Muscle of leg (tissue), 11 donors: ENCODE results near the gene ZCCHC3. TPM values are rescaled to one million over a fixed set of nuclear protein-coding genes. Genes with fewer than 3 reads are reported as not detected.

Source experiments
- DNase-seq: peaks from one replicate; pipeline ENCODE4 v3.0.0; 2013
- H3K27ac ChIP-seq: one replicate; pipeline ENCODE4 v1.5.1; 2013; ENCODE audit warnings: mild to moderate bottlenecking, low read length, control low read depth
- H3K27me3 ChIP-seq: one replicate; pipeline ENCODE4 v1.6.1; 2013; ENCODE audit warnings: low read length; ENCODE audit not compliant: control insufficient read depth, insufficient read depth
- H3K36me3 ChIP-seq: one replicate; pipeline ENCODE4 v1.6.1; 2013; ENCODE audit warnings: low read length; ENCODE audit not compliant: control insufficient read depth, insufficient read depth
- H3K4me1 ChIP-seq: one replicate; pipeline ENCODE4 v1.6.1; 2013; ENCODE audit warnings: low read length; ENCODE audit not compliant: control insufficient read depth, insufficient read depth
- H3K4me3 ChIP-seq: one replicate; pipeline ENCODE4 v1.5.1; 2013; ENCODE audit warnings: low read length, control low read depth
- H3K9me3 ChIP-seq: replicated peaks from 2 replicates; pipeline ENCODE4 v1.6.1; 2013; ENCODE audit warnings: low read depth, low read length; ENCODE audit not compliant: control insufficient read depth
- WGBS: methylation state at CpG from one replicate; pipeline ENCODE4 v1.1.5; 2013; ENCODE audit warnings: missing lambda C conversion rate; ENCODE audit not compliant: insufficient coverage; 5-methylcytosine and 5-hydroxymethylcytosine counted together
- polyA plus RNA-seq, 8 donors: library from polyadenylated mRNA; unstranded; fragments of 120-200 nt; gene quantifications; one replicate each; pipeline versions ENCODE4 v1.2.1 to v1.2.3, GENCODE V29; 2013; ENCODE audit warnings: inconsistent platforms in 1 of 8, low replicate concordance in 1 of 8; ENCODE audit not compliant: insufficient read length in 8 of 8, insufficient read depth in 1 of 8
- total RNA-seq: library from RNA; stranded (reverse); fragments of 120-200 nt; gene quantifications from one replicate; pipeline ENCODE4 v1.2.4, GENCODE V29; 2013

Gene ZCCHC3
- total and polyA plus RNA-seq, 9 donors = 22.4 to 41.4 (median 36.0) TPM

DNA sequence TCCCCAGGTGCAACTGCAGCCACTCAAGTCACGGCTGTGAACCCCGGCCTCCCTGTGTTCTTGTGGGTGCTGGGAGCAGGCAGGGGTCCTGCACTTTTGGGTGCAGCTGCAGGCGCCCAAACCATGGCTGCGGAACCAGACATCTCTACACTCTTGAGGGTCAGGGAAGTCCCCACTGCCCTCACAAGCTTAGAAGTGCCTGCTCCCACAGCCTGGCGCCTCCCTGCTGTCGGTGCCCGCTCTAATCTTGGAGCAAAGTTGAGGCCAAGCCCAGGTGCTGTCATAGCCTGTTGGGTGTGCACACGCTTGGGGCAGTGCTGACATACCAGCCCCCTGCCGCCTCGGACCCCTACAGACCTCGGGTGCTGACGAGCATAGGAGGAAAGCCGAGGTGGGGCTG, 33.7 kb upstream of the ZCCHC3 start:
- H3K36me3 ChIP-seq = no peaks in the 10 kb centered on the region
- no peak overlapping the region for H3K27ac ChIP-seq
- peaks cover 4% of the 10 kb centered on the region for H3K4me1 ChIP-seq
- no peak overlapping the region for H3K4me3 ChIP-seq
- H3K9me3 ChIP-seq = no peaks in the 10 kb centered on the region
- H3K27me3 ChIP-seq = peaks cover 11% of the 10 kb centered on the region
- WGBS = 85% methylated on average over 6 of the region's 13 CpGs
- no peak for DNase-seq

DNA sequence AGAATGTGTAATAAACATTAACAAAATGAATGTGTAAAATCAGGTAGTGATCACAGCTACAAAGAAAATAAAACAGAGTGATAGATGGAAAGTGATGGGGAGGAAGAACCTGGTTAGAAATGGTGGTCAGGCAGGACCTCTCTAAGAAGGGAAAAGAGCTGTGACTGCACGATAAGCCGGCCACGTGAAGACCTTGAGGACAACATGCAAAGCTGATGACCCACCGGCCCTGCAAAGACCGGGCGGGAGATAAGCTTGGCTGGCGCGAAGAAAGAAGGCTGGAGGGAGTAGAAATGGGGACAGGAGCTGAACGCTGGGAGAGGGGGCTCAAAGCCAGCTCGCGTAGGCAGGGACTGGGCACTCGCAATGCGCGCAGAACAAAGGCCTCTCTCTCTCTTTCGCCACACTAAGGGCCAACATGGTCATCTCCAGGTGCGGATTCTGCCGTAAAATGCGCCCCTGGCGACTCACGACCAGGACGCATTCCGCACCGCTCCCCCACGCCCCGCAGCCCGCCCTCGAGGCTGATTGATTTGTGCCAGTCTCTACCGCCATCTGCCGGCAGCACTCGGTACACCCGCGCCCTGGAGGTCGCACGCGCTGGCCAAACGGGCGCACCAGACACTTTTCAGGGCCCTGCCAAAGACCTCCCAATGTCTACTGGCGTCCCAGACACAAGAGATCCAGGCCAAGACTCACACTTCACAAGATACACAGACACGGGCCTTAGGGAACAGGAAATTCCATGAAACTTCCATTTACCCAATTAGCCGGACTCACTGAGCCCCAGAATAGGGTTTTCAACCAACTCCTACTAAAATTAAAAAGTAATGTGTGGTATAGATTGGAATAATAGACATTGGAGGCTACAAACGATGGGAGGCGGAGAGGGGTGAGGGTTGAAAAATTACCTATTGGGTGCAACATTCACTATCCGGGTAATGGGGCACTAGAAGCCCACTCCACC, 30.5 kb upstream of the ZCCHC3 start:
- peaks cover 11% of the 10 kb centered on the region for H3K27me3 ChIP-seq
- H3K9me3 ChIP-seq = no peaks in the 10 kb centered on the region
- WGBS = 3% methylated on average over 37 of the region's 43 CpGs
- peak overlapping the region; percentile 58 for H3K4me3 ChIP-seq
- no peak overlapping the region for H3K27ac ChIP-seq
- no peaks in the 10 kb centered on the region for H3K36me3 ChIP-seq
- H3K4me1 ChIP-seq = peaks cover 4% of the 10 kb centered on the region
- DNase-seq = peak; percentile 83

DNA sequence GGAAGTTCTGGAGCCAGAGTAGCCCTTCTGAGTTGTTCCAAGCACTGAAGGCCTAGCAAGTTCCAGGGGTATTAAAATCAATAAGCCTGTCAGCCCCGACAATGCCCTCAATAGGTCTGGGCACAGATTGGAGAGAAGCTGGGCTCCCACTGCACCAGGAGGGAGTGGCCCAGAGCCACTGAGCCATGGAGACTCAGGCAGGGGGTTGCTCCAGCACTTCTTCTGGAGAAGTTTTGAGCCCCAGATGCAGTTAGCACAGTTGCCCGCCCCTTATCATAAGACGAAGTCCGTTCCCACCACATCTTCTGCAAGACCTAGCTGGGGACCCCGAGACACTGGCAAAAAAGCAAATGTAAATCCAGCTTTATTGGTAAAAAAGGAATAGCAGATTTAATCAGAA, 26.9 kb upstream of the ZCCHC3 start:
- 73% methylated on average over 3 of the region's 5 CpGs for WGBS
- Histone ChIP-seq H3K27me3 (peaks cover 9% of the 10 kb centered on the region), H3K36me3 (peaks cover 3% of the 10 kb centered on the region), H3K9me3 (no peaks in the 10 kb centered on the region), H3K4me3 (no peak overlapping the region), H3K4me1 (peaks cover 4% of the 10 kb centered on the region), H3K27ac (no peak overlapping the region)
- DNase-seq = no peak

DNA sequence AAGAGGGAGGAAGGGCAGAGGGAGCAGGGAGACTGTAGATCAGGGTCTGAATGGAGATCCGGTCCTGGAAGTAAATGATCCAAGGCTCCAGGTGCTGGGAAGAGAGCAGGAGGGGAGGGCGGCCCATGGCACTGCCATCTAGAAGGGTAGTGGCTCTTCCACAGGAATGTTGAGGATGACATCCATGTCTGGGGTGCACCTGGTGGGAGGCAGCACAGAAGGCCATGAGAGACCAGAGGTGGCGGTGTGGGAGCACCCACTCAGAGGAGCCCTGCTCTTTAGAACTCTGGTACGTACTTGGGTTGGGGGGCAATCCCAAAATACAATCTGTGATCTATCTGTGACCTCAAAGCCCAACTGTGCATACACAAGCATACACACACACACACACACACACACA, 26.3 kb upstream of the ZCCHC3 start:
- no peak overlapping the region for H3K4me3 ChIP-seq
- H3K4me1 ChIP-seq = peaks cover 4% of the 10 kb centered on the region
- 89% methylated on average over 3 of the region's 4 CpGs for WGBS
- H3K27me3 ChIP-seq = peaks cover 9% of the 10 kb centered on the region
- H3K27ac ChIP-seq = no peak overlapping the region
- H3K36me3 ChIP-seq = peaks cover 8% of the 10 kb centered on the region
- no peak for DNase-seq
- no peaks in the 10 kb centered on the region for H3K9me3 ChIP-seq

DNA sequence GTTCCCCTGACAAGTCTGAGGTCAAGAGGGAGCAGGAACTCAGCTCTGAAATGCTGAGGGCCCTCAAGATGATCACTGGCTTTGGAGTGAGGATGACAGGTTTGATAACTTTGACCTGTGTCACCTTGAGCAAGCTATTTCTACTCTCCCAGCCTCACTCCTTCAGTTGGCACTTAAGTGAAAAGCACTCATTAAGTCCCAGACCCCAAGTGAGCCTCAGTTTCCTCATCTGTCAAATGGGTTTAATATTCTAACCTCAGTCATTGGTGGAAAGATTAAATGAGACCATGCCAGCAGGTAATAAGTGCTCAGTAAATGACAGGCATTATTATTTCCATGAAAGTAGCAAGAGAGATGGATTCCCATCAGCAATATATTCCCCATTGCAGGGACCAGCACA, 25.8 kb upstream of the ZCCHC3 start:
- peaks cover 13% of the 10 kb centered on the region for H3K36me3 ChIP-seq
- no peaks in the 10 kb centered on the region for H3K9me3 ChIP-seq
- DNase-seq = no peak
- H3K27ac ChIP-seq = no peak overlapping the region
- H3K4me1 ChIP-seq = peaks cover 3% of the 10 kb centered on the region
- H3K4me3 ChIP-seq = no peak overlapping the region
- peaks cover 6% of the 10 kb centered on the region for H3K27me3 ChIP-seq

DNA sequence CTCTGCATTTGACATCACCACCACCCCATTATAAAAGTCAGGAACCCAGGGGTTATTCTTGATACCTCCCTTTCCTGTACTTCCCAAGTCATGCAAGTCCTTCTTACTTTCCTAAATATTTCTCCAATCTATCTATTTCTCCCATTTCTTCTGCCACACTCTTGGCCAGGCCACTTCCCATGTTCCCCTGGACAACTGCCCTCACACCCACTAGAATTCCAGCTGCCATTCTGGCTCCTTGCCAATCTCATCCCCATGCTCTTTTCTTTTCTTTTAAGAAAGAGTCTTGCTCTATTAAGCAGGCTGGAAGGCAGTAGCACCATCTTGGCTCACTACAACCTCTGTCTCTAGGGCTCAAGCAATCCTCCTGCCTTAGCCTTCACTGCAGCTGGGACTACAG, 24.7 kb upstream of the ZCCHC3 start:
- Histone ChIP-seq H3K36me3 (peaks cover 25% of the 10 kb centered on the region), H3K9me3 (no peaks in the 10 kb centered on the region), H3K4me1 (no peaks in the 10 kb centered on the region), H3K27me3 (peaks cover 3% of the 10 kb centered on the region), H3K27ac (no peak overlapping the region), H3K4me3 (no peak overlapping the region)
- no peak for DNase-seq

DNA sequence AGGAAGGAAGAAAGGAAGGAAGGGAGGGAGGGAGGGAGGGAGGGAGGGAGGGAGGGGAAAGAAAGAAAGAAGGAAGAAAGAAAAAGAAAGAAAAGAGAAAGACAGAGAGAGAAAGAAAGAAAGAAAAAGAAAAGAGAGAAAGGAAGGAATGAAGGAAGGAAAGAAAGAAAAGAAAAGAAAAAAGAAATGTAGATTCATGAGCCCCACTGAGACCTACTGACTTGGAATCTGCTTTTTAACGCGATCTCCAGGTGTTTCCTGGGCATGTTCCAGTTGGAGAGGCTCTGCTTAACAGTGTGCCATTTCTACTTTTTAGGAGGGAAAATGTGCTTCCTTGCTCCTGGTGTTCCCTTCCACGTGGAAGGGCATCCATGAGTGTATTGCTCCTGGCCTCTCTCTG, 23.5 kb upstream of the ZCCHC3 start:
- H3K27me3 ChIP-seq = no peaks in the 10 kb centered on the region
- no peaks in the 10 kb centered on the region for H3K4me1 ChIP-seq
- peaks cover 31% of the 10 kb centered on the region for H3K36me3 ChIP-seq
- 61% methylated on average over 2 of the region's 3 CpGs for WGBS
- no peak for DNase-seq
- H3K27ac ChIP-seq = no peak overlapping the region
- no peaks in the 10 kb centered on the region for H3K9me3 ChIP-seq
- H3K4me3 ChIP-seq = no peak overlapping the region

DNA sequence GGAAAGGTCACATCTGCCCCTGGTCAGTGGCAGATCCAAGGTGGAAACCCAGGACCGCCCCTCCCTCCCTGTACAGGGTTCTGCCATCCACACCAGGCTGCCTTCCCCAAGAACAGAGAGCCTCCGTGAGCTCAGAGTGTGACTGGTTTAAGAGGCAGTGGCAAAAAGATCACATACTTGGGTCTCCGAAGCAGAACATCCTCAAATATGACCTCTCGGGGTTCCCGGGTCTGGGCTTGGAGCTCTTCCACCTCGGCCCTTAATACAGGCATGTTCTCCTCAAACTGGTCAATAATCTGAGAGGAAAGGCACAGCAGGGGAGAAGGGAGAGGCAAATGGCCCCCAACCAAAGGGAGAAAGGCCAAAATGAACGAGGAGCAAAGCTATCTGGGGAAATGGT, 21.6 kb upstream of the ZCCHC3 start:
- 85% methylated on average over 4 of the region's 7 CpGs for whole genome bisulfite sequencing
- Histone ChIP-seq H3K9me3 (no peaks in the 10 kb centered on the region), H3K4me3 (no peak overlapping the region), H3K27ac (no peak overlapping the region), H3K27me3 (no peaks in the 10 kb centered on the region), H3K4me1 (no peaks in the 10 kb centered on the region), H3K36me3 (peaks cover 36% of the 10 kb centered on the region)
- no peak for DNase-seq

DNA sequence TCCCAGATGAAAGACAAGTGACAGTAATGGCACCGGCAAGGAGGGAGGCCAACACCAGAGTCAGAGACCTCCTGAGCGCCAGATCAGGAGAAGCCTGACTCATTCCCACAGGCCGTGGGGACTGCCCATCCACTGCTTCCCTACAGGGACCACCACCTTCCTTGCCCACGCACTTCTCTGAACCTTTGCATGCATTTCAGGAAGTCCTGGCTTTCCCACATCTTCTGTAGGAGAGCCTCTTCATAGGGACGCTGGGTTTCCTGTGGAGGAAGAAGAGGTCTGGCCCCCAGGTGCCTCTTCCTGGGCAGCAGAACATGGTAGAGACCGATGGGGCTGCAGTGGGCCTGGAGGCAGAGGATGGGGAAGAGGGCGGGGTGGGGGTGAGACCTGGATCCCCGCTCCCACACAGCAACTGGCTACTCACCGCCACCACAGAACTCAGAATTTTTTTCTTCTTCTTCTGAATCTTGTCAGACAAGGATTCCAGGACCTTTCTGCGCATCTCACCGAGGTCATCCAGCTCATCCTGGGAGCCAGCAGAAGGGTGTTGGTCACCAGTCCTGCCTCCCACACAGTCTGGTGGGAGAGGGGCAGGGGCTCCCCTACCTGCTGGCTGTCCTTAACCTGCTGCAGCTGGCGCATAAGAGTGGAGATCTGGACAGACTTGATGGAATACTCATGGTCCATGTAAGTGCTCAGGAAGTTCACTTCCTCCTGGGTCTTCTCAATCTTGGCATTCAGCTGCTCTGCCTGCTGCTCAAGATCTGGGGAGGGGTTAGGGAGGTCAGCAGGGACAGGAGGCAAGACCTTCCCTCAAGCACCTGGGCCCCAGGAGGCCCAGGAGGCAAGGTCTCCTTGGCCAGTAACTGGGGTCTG, 20.5 kb upstream of the ZCCHC3 start:
- 88% methylated on average over 7 of the region's 12 CpGs for WGBS
- H3K36me3 ChIP-seq = peaks cover 38% of the 10 kb centered on the region

DNA sequence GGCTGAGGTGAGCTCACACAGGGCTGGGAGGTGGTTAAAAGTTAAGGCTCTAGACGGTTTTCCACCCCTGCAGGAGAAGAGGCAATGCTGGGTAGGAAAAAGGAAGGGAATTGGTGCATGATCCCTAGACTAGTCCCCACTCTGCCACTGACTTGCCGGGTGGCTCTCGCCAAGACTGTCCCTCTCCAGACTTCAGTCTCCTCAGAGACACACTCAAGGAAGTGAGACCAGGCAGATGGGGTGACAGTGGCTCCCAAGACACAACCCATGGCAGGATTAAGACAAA, 19.9 kb upstream of the ZCCHC3 start:
- Histone ChIP-seq H3K4me1 (no peaks in the 10 kb centered on the region), H3K27me3 (no peaks in the 10 kb centered on the region), H3K9me3 (no peaks in the 10 kb centered on the region), H3K36me3 (peaks cover 43% of the 10 kb centered on the region), H3K27ac (no peak overlapping the region), H3K4me3 (no peak overlapping the region)
- 0% methylated on average over 2 of the region's 3 CpGs for WGBS
- no peak for DNase-seq

More for the DNA sequence above, 20.5 kb upstream of the ZCCHC3 start:
- no peak overlapping the region for H3K27ac ChIP-seq
- H3K9me3 ChIP-seq = no peaks in the 10 kb centered on the region
- H3K4me3 ChIP-seq = no peak overlapping the region
- DNase-seq = no peak
- H3K4me1 ChIP-seq = no peaks in the 10 kb centered on the region
- H3K27me3 ChIP-seq = no peaks in the 10 kb centered on the region
